ENCODE results near the gene RPS27A.

DNA sequence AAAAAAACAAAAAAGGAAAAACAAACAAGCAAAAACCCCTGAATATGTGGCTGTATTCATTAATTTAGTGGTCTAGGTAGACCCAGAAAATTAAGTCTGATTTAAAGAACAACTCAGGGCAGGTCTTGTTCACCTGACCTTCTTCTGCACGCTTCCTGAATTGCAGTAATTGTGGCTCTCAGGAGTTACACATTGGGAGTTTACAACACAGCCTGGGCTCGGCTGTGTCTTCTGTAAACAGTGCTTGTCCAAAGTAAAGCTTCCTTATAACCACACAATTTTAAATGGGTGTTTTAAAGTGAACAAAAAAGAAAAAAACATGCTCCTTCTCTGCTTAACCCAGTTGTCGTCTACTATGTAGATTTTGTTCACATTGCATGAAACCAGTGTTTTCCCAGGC lies 44.8 kb downstream of the RPS27A start:
- TF ChIP-seq, protein P1, sequence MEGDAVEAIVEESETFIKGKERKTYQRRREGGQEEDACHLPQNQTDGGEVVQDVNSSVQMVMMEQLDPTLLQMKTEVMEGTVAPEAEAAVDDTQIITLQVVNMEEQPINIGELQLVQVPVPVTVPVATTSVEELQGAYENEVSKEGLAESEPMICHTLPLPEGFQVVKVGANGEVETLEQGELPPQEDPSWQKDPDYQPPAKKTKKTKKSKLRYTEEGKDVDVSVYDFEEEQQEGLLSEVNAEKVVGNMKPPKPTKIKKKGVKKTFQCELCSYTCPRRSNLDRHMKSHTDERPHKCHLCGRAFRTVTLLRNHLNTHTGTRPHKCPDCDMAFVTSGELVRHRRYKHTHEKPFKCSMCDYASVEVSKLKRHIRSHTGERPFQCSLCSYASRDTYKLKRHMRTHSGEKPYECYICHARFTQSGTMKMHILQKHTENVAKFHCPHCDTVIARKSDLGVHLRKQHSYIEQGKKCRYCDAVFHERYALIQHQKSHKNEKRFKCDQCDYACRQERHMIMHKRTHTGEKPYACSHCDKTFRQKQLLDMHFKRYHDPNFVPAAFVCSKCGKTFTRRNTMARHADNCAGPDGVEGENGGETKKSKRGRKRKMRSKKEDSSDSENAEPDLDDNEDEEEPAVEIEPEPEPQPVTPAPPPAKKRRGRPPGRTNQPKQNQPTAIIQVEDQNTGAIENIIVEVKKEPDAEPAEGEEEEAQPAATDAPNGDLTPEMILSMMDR (IDR thresholded peaks at IDR 0.05) = no peak
- TF ChIP-seq EP300 (IDR thresholded peaks at IDR 0.05) (no peak), POLR2A (IDR thresholded peaks at IDR 0.05; ENCODE audit: low read depth) (no peak), POLR2AphosphoS5 (IDR thresholded peaks at IDR 0.05) (no peak)
